Gastrocnemius medialis (tissue), 4 donors: ENCODE data around the gene CDK18.

Source experiments
- POLR2A ChIP-seq, 2 donors: fragments of 450-650 bp; IDR thresholded peaks; one replicate each; pipeline ENCODE4 v1.6.1; 2017; ENCODE audit warnings: antibody characterized with exemption in 2 of 2, mild to moderate bottlenecking in 2 of 2, moderate library complexity in 2 of 2
- TF ChIP-seq, protein P1 (sequence below), 5 experiments: fragments of 450-650 bp in 3 of 5; fragments of 200-600 bp in 2 of 5; sonication (generic) in 2 of 5; IDR thresholded peaks in 4 of 5; conservative IDR thresholded peaks in 1 of 5; 1 replicate in 4 of 5; 2 replicates in 1 of 5; pipeline ENCODE4 v1.5.1; 2016 to 2019; ENCODE audit warnings: antibody characterized with exemption in 5 of 5, mild to moderate bottlenecking in 3 of 5, moderate library complexity in 3 of 5

DNA sequence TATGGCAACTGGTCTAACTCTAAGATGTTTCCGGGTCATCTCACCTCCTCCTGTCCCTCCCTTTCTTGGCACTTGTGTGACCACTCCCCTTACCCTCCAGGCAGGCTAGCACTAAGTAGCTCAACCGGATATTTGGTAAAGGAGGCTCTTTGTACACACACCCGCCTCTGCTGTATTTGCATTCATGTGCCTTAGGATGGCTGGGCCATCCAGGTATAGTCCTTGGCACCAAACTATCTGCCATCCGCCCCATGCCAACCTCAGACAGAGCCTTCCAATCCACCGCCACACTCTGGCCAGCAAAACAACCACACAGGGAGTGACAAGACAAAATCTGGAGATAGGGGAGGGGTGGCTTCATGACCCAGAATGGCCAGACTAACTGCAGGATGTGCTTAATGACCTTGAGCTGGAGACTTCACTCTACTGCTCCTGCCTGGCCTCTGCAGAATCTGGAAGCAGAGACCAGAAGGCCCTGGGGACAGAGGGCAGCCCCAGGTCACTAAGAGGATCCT is 59.5 kb downstream of the CDK18 start:
- TF ChIP-seq, protein P1, sequence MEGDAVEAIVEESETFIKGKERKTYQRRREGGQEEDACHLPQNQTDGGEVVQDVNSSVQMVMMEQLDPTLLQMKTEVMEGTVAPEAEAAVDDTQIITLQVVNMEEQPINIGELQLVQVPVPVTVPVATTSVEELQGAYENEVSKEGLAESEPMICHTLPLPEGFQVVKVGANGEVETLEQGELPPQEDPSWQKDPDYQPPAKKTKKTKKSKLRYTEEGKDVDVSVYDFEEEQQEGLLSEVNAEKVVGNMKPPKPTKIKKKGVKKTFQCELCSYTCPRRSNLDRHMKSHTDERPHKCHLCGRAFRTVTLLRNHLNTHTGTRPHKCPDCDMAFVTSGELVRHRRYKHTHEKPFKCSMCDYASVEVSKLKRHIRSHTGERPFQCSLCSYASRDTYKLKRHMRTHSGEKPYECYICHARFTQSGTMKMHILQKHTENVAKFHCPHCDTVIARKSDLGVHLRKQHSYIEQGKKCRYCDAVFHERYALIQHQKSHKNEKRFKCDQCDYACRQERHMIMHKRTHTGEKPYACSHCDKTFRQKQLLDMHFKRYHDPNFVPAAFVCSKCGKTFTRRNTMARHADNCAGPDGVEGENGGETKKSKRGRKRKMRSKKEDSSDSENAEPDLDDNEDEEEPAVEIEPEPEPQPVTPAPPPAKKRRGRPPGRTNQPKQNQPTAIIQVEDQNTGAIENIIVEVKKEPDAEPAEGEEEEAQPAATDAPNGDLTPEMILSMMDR (IDR thresholded peaks at IDR 0.05 in 4 of 5, conservative IDR thresholded peaks at IDR 0.05 in 1 of 5), result no peak
- TF ChIP-seq POLR2A (IDR thresholded peaks at IDR 0.05), result no peak
